GM11168 (cell line): ENCODE data around the gene GRM5.

ENCODE experiments used
- in situ Hi-C: fragments of 300-500 bp; cut with MboI; formaldehyde crosslinking; loops from one replicate; pipeline ENCODE4 v1.12.0; 2022; ENCODE audit warnings: low sequenced_read_pairs; ENCODE audit not compliant: unreplicated experiment

Gene GRM5

GRCh38 chr11:88631497-88631896 lies 434.3 kb downstream of the GRM5 start:
- in situ Hi-C loops, result no loop called here

GRCh38 chr11:88629496-88629895 lies 436.3 kb downstream of the GRM5 start:
- in situ Hi-C loops, result no loop called here

GRCh38 chr11:88626216-88626615 lies 439.6 kb downstream of the GRM5 start:
- in situ Hi-C loops, result no loop called here

- in situ Hi-C loops, result no loop called here
Measured at GRCh38 chr11:88623531-88623930, 442.3 kb downstream of the GRM5 start.

- in situ Hi-C loops, result no loop called here
Measured at GRCh38 chr11:88620568-88621130, 445.1 kb downstream of the GRM5 start.

GRCh38 chr11:88619656-88620385 lies 446.0 kb downstream of the GRM5 start:
- in situ Hi-C loops, result no loop called here

GRCh38 chr11:88619071-88619425 lies 446.7 kb downstream of the GRM5 start:
- in situ Hi-C loops, result no loop called here

- in situ Hi-C loops, result no loop called here
Measured at GRCh38 chr11:88618327-88619070, 447.3 kb downstream of the GRM5 start.

GRCh38 chr11:88617226-88617625 lies 448.6 kb downstream of the GRM5 start:
- in situ Hi-C loops, result no loop called here

- in situ Hi-C loops, result no loop called here
Measured at GRCh38 chr11:88604260-88604659, 461.5 kb downstream of the GRM5 start.

GRCh38 chr11:88603091-88603867 lies 462.5 kb downstream of the GRM5 start:
- in situ Hi-C loops, result no loop called here

GRCh38 chr11:88597387-88597786 lies 468.4 kb downstream of the GRM5 start:
- in situ Hi-C loops, result no loop called here

GRCh38 chr11:88596786-88597185 lies 469.0 kb downstream of the GRM5 start:
- in situ Hi-C loops, result no loop called here

GRCh38 chr11:88594274-88594950 lies 471.4 kb downstream of the GRM5 start:
- in situ Hi-C loops, result no loop called here

GRCh38 chr11:88590361-88590760 lies 475.4 kb downstream of the GRM5 start:
- in situ Hi-C loops, result no loop called here

GRCh38 chr11:88583251-88583650 lies 482.5 kb downstream of the GRM5 start:
- in situ Hi-C loops, result no loop called here

- in situ Hi-C loops, result no loop called here
Measured at GRCh38 chr11:88579466-88579865, 486.3 kb downstream of the GRM5 start.

- in situ Hi-C loops, result no loop called here
Measured at GRCh38 chr11:88576741-88577140, 489.0 kb downstream of the GRM5 start.

- in situ Hi-C loops, result no loop called here
Measured at GRCh38 chr11:88575916-88576315, 489.9 kb downstream of the GRM5 start.

GRCh38 chr11:88569342-88569741 lies 496.4 kb downstream of the GRM5 start:
- in situ Hi-C loops, result no loop called here
